Neural progenitor cell (in vitro differentiated cells): Measurements from ENCODE around the gene CHAF1B. TPM values are rescaled to one million over a fixed set of nuclear protein-coding genes. Genes with fewer than 3 reads are reported as not detected.
A peak's percentile ranks its signal among the peaks of the same experiment; 100 is the strongest.
"Not testable (repeated sequence)": the region's sequence is repeated elsewhere in the genome, so short reads cannot be mapped to it uniquely, and the experiment has no call there.

ENCODE experiments used
- DNase-seq: peaks from one replicate; pipeline ENCODE4 v3.0.0-alpha.2; 2016; ENCODE audit warnings: low spot score
- H2AFZ ChIP-seq: fragments of 200-600 bp; sonication (generic); replicated peaks from 2 replicates; pipeline ENCODE4 v1.6.1; 2016; ENCODE audit warnings: antibody characterized with exemption
- H3F3A ChIP-seq: fragments of 200-600 bp; sonication (generic); 2 replicates; pipeline ENCODE4 v1.6.1; 2016; ENCODE audit warnings: antibody characterized with exemption, low read depth
- H3K27ac ChIP-seq: fragments of 200-600 bp; sonication (generic); 2 replicates; pipeline ENCODE4 v1.5.1; 2016; ENCODE audit warnings: mild to moderate bottlenecking
- H3K27me3 ChIP-seq: fragments of 200-600 bp; sonication (generic); 2 replicates; pipeline ENCODE4 v1.6.1; 2016; ENCODE audit warnings: mild to moderate bottlenecking, moderate library complexity
- H3K36me3 ChIP-seq: fragments of 200-600 bp; sonication (generic); 2 replicates; pipeline ENCODE4 v1.5.1; 2016
- H3K4me1 ChIP-seq: fragments of 200-600 bp; sonication (generic); 2 replicates; pipeline ENCODE4 v1.6.1; 2016; ENCODE audit warnings: mixed run types
- H3K4me2 ChIP-seq: fragments of 200-600 bp; sonication (generic); 2 replicates; pipeline ENCODE4 v1.6.1; 2016
- H3K4me3 ChIP-seq: fragments of 200-600 bp; sonication (generic); 2 replicates; pipeline ENCODE4 v1.5.1; 2016
- H3K79me2 ChIP-seq: fragments of 200-600 bp; sonication (generic); 2 replicates; pipeline ENCODE4 v1.6.1; 2016; ENCODE audit warnings: low read depth
- H3K9ac ChIP-seq: fragments of 200-600 bp; sonication (generic); 2 replicates; pipeline ENCODE4 v1.6.1; 2016
- H3K9me3 ChIP-seq: fragments of 200-600 bp; sonication (generic); 2 replicates; pipeline ENCODE4 v1.5.1; 2016; ENCODE audit warnings: low read depth
- H4K20me1 ChIP-seq: fragments of 200-600 bp; sonication (generic); 2 replicates; pipeline ENCODE4 v1.6.1; 2016; ENCODE audit warnings: low read depth
- H3K27ac Mint-ChIP-seq: 3 replicates; pipeline ENCODE4 v1.8.0; 2021; ENCODE audit warnings: mixed read lengths
- H3K27me3 Mint-ChIP-seq: 2 replicates; pipeline ENCODE4 v1.8.0; 2022; ENCODE audit warnings: low read depth, mild to moderate bottlenecking, inconsistent platforms, moderate library complexity, mixed read lengths; ENCODE audit not compliant: insufficient read depth
- H3K36me3 Mint-ChIP-seq: 3 replicates; pipeline ENCODE4 v1.8.0; 2021; ENCODE audit warnings: mixed read lengths
- H3K4me1 Mint-ChIP-seq: 3 replicates; pipeline ENCODE4 v1.8.0; 2021; ENCODE audit warnings: mixed read lengths
- H3K4me3 Mint-ChIP-seq: 3 replicates; pipeline ENCODE4 v1.8.0; 2021; ENCODE audit warnings: mild to moderate bottlenecking, moderate library complexity, mixed read lengths
- H3K9me3 Mint-ChIP-seq: 3 replicates; pipeline ENCODE4 v1.8.0; 2020; ENCODE audit warnings: mixed read lengths
- EZH2 ChIP-seq: fragments of 200-600 bp; sonication (generic); IDR thresholded peaks from 2 replicates; pipeline ENCODE4 v1.6.1; 2017; ENCODE audit warnings: antibody characterized with exemption, mild to moderate bottlenecking, moderate library complexity
- EZH2phosphoT487 ChIP-seq: fragments of 200-600 bp; sonication (generic); IDR thresholded peaks from 2 replicates; pipeline ENCODE4 v1.6.1; 2017; ENCODE audit warnings: antibody characterized with exemption
- total RNA-seq: library from RNA; depleted of rRNA; stranded (reverse); fragments of >200 nt; gene quantifications from 2 replicates; pipeline ENCODE4 v1.2.3, GENCODE V29; 2015; ENCODE audit warnings: low replicate concordance
- TF ChIP-seq, protein P1 (sequence below): fragments of 200-600 bp; sonication (generic); IDR thresholded peaks from 2 replicates; pipeline ENCODE4 v1.5.1; 2017; ENCODE audit warnings: antibody characterized with exemption, mild to moderate bottlenecking

Gene CHAF1B
- total RNA-seq, 1 donor from 2014 or later, result 26.1 TPM

GRCh38 chr21:36388096-36388495 lies 2.9 kb downstream of the CHAF1B start:
- no peak overlapping the region for H3K4me3 Mint-ChIP-seq
- Histone ChIP-seq H3K4me3 (no peak overlapping the region), H3K36me3 (no peaks in the 10 kb centered on the region), H3K27ac (no peak overlapping the region), H3K4me2 (no peak overlapping the region), H3K9me3 (no peaks in the 10 kb centered on the region), H3K4me1 (no peaks in the 10 kb centered on the region), H3K79me2 (peaks cover 4% of the 10 kb centered on the region), H3F3A (peaks cover 22% of the 10 kb centered on the region), H2AFZ (no peak overlapping the region), H3K9ac (no peak overlapping the region), H4K20me1 (peaks cover 3% of the 10 kb centered on the region), H3K27me3 (peaks cover 9% of the 10 kb centered on the region)
- no peak for DNase-seq
- H3K36me3 Mint-ChIP-seq, result peaks cover 29% of the 10 kb centered on the region
- TF ChIP-seq EZH2 (no peak), EZH2phosphoT487 (no peak)
- TF ChIP-seq, protein P1, sequence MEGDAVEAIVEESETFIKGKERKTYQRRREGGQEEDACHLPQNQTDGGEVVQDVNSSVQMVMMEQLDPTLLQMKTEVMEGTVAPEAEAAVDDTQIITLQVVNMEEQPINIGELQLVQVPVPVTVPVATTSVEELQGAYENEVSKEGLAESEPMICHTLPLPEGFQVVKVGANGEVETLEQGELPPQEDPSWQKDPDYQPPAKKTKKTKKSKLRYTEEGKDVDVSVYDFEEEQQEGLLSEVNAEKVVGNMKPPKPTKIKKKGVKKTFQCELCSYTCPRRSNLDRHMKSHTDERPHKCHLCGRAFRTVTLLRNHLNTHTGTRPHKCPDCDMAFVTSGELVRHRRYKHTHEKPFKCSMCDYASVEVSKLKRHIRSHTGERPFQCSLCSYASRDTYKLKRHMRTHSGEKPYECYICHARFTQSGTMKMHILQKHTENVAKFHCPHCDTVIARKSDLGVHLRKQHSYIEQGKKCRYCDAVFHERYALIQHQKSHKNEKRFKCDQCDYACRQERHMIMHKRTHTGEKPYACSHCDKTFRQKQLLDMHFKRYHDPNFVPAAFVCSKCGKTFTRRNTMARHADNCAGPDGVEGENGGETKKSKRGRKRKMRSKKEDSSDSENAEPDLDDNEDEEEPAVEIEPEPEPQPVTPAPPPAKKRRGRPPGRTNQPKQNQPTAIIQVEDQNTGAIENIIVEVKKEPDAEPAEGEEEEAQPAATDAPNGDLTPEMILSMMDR, result no peak
- no peak overlapping the region for H3K27ac Mint-ChIP-seq
- no peaks in the 10 kb centered on the region for H3K27me3 Mint-ChIP-seq
- H3K9me3 Mint-ChIP-seq, result peaks cover 4% of the 10 kb centered on the region
- peaks cover 15% of the 10 kb centered on the region for H3K4me1 Mint-ChIP-seq

- Mint-ChIP-seq H3K4me3 (peak overlapping the region; percentile 13), H3K9me3 (peaks cover 4% of the 10 kb centered on the region), H3K27me3 (peaks cover 2% of the 10 kb centered on the region), H3K4me1 (peaks cover 15% of the 10 kb centered on the region), H3K36me3 (peaks cover 31% of the 10 kb centered on the region), H3K27ac (peak overlapping the region; percentile 60)
- no peak overlapping the region for H3K4me3 ChIP-seq
- H3K27ac ChIP-seq, result no peak overlapping the region
- peaks cover 4% of the 10 kb centered on the region for H3K79me2 ChIP-seq
- no peaks in the 10 kb centered on the region for H3K9me3 ChIP-seq
- H4K20me1 ChIP-seq, result peaks cover 3% of the 10 kb centered on the region
- H2AFZ ChIP-seq, result no peak overlapping the region
- no peaks in the 10 kb centered on the region for H3K36me3 ChIP-seq
- peaks cover 22% of the 10 kb centered on the region for H3F3A ChIP-seq
- DNase-seq, result peak; percentile 65
- H3K4me2 ChIP-seq, result no peak overlapping the region
- H3K27me3 ChIP-seq, result peaks cover 9% of the 10 kb centered on the region
- TF ChIP-seq EZH2phosphoT487 (no peak), EZH2 (no peak)
- TF ChIP-seq, protein P1, result peak; percentile 30
- H3K9ac ChIP-seq, result no peak overlapping the region
- no peaks in the 10 kb centered on the region for H3K4me1 ChIP-seq
Measured at GRCh38 chr21:36388835-36389234, 3.6 kb downstream of the CHAF1B start.

DNA sequence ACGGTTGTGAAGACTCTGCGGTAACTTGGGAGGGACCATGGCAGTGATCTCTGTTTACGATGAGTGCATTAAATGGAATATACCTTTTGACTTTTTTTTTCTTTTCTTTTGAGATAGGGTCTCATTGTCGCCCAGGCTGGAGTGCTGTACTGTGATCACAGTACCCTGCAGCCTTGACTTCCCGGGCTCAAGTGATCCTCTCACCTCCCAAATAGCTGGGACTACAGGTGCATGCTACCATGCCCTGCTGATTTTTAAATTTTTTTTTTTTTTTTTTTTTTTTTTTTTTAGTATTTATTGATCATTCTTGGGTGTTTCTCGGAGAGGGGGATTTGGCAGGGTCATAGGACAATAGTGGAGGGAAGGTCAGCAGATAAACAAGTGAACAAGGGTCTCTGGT lies 6.5 kb downstream of the CHAF1B start:
- not testable (repeated sequence) for H3K27me3 ChIP-seq, H4K20me1 ChIP-seq, H3K9ac ChIP-seq, H3K4me2 ChIP-seq, H3K9me3 ChIP-seq, H3K27me3 Mint-ChIP-seq, H3K4me1 Mint-ChIP-seq, H3K79me2 ChIP-seq, H2AFZ ChIP-seq, H3K4me1 ChIP-seq, DNase-seq, H3K27ac ChIP-seq, H3K4me3 ChIP-seq, H3F3A ChIP-seq, H3K4me3 Mint-ChIP-seq, H3K27ac Mint-ChIP-seq, H3K36me3 ChIP-seq, H3K9me3 Mint-ChIP-seq
- H3K36me3 Mint-ChIP-seq, result peaks cover 43% of the 10 kb centered on the region

GRCh38 chr21:36395353-36396111 lies 10.3 kb downstream of the CHAF1B start:
- DNase-seq, result no peak
- Histone ChIP-seq H3K36me3 (peaks cover 4% of the 10 kb centered on the region), H3K4me3 (no peak overlapping the region), H3F3A (no peaks in the 10 kb centered on the region), H3K27ac (no peak overlapping the region), H3K4me2 (no peak overlapping the region), H3K27me3 (no peaks in the 10 kb centered on the region), H2AFZ (no peak overlapping the region), H3K9ac (no peak overlapping the region), H3K9me3 (no peaks in the 10 kb centered on the region), H3K79me2 (no peaks in the 10 kb centered on the region), H4K20me1 (peaks cover 3% of the 10 kb centered on the region), H3K4me1 (no peaks in the 10 kb centered on the region)
- Mint-ChIP-seq H3K4me3 (no peak overlapping the region), H3K27me3 (peaks cover 2% of the 10 kb centered on the region), H3K4me1 (no peaks in the 10 kb centered on the region), H3K36me3 (peaks cover 42% of the 10 kb centered on the region), H3K9me3 (peaks cover 4% of the 10 kb centered on the region), H3K27ac (no peak overlapping the region)
- TF ChIP-seq EZH2 (no peak), EZH2phosphoT487 (no peak)
- TF ChIP-seq, protein P1, result no peak
